Measurements from ENCODE around the gene MCCC1. TPM values are rescaled to one million over a fixed set of nuclear protein-coding genes. Genes with fewer than 3 reads are reported as not detected.

MCCC1 gene
- polyA plus RNA-seq (ENCODE audit: insufficient read length in 3 of 3): 10 to 100 TPM; 53.8 to 73.8 (median 62.0) TPM
- long read RNA-seq, donor 1, transcript MCCC1-201 (19 exons, 2,545 nt): major isoform, 7 of 8 reads
- long read RNA-seq, donor 1, partial matches to known transcripts: 0 of 8 reads
- long read RNA-seq, donor 1, other reads (novel, unspliced or antisense): 0 of 8 reads
- long read RNA-seq, donor 2, transcript MCCC1-201 (19 exons, 2,545 nt): major isoform, 9 of 16 reads
- long read RNA-seq, donor 2, partial matches to known transcripts: 6 of 16 reads
- long read RNA-seq, donor 2, other reads (novel, unspliced or antisense): 0 of 16 reads
- long read RNA-seq, donor 3, transcript MCCC1-201 (19 exons, 2,545 nt): major isoform, 8 of 11 reads
- long read RNA-seq, donor 3, partial matches to known transcripts: 0 of 11 reads
- long read RNA-seq, donor 3, other reads (novel, unspliced or antisense): 0 of 11 reads
- long read RNA-seq, donor 4, transcript MCCC1-201 (19 exons, 2,545 nt): major isoform, 11 of 12 reads
- long read RNA-seq, donor 4, partial matches to known transcripts: 0 of 12 reads
- long read RNA-seq, donor 4, other reads (novel, unspliced or antisense): 0 of 12 reads
- long read RNA-seq, donor 5: 0 reads
- long read RNA-seq, donor 6, partial matches to known transcripts: 0 of 3 reads
- long read RNA-seq, donor 6, other reads (novel, unspliced or antisense): 0 of 3 reads
- long read RNA-seq, donor 7, transcript MCCC1-201 (19 exons, 2,545 nt): major isoform, 9 of 9 reads
- long read RNA-seq, donor 7, partial matches to known transcripts: 0 of 9 reads
- long read RNA-seq, donor 7, other reads (novel, unspliced or antisense): 0 of 9 reads
- long read RNA-seq, donor 8, transcript MCCC1-201 (19 exons, 2,545 nt): major isoform, 9 of 13 reads
- long read RNA-seq, donor 8, partial matches to known transcripts: 0 of 13 reads
- long read RNA-seq, donor 8, other reads (novel, unspliced or antisense): 0 of 13 reads
- long read RNA-seq, donor 9, partial matches to known transcripts: 0 of 3 reads
- long read RNA-seq, donor 9, other reads (novel, unspliced or antisense): 0 of 3 reads
- long read RNA-seq, donor 10, transcript MCCC1-201 (19 exons, 2,545 nt): major isoform, 7 of 9 reads
- long read RNA-seq, donor 10, partial matches to known transcripts: 0 of 9 reads
- long read RNA-seq, donor 10, other reads (novel, unspliced or antisense): 0 of 9 reads
- long read RNA-seq, donor 11, transcript MCCC1-201 (19 exons, 2,545 nt): major isoform, 6 of 6 reads
- long read RNA-seq, donor 11, partial matches to known transcripts: 0 of 6 reads
- long read RNA-seq, donor 11, other reads (novel, unspliced or antisense): 0 of 6 reads
- long read RNA-seq, donor 12, partial matches to known transcripts: 0 of 3 reads
- long read RNA-seq, donor 12, other reads (novel, unspliced or antisense): 0 of 3 reads
- long read RNA-seq, donor 13, transcript MCCC1-201 (19 exons, 2,545 nt): major isoform, 9 of 10 reads
- long read RNA-seq, donor 13, partial matches to known transcripts: 0 of 10 reads
- long read RNA-seq, donor 13, other reads (novel, unspliced or antisense): 0 of 10 reads
- long read RNA-seq, donor 14, partial matches to known transcripts: 0 of 4 reads
- long read RNA-seq, donor 14, other reads (novel, unspliced or antisense): 0 of 4 reads
- long read RNA-seq, donor 15, partial matches to known transcripts: 0 of 2 reads
- long read RNA-seq, donor 15, other reads (novel, unspliced or antisense): 0 of 2 reads
- long read RNA-seq, donor 16, transcript MCCC1-201 (19 exons, 2,545 nt): major isoform, 25 of 47 reads
- long read RNA-seq, donor 16, transcript MCCC1-202 (4 exons, 759 nt): minor isoform, 5 of 47 reads
- long read RNA-seq, donor 16, partial matches to known transcripts: 17 of 47 reads
- long read RNA-seq, donor 16, other reads (novel, unspliced or antisense): 0 of 47 reads

DNA sequence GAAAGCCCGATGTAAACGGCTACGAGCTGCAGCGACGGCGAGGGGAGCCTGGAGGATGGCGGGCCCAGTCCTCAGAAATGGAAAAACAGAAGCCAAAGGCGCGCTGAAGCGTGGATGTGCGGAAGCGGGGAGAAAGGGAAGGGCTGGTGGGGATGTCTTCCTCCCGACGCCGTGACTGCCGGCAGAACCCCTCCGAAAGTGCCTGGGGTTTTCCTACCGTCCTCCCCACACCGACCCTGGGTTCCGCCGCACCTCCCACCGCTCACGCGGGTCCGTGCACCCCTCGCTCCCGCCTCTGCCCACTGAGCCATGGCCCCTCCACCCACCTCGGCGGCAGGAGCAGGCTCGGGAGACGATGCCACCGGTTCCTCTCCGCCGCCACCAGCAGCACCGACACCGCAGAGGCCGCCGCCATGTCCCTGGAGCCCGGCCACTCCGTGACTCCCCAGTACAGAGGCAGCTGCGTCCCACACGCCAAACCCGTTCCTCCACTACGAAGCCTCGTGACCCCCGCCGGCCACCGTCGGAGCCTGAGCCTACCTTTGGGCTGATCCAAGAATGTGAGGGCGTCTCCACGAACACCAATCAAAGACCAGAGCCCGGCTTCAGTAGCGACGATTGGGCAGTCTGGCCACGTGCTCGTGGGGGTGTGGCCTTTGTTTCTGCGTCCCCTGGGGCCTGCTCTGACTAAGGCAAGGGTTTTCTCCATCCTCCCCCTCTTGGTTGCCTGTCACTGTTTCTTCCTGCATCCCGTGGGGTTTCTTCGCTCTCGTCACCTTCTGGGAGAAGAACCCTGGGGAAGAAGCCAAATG is at the start of gene MCCC1:
Gene MCCC1 (minus strand): TSS at position 471 of the 812 bp plus-strand sequence. CDS start 56 bp downstream, at position 415.
- peak; percentile 90 to 98 (median 96) for DNase-seq (ENCODE audit: extremely low read depth in 1 of 11, low read depth in 9 of 11, low spot score in 4 of 11)

DNA sequence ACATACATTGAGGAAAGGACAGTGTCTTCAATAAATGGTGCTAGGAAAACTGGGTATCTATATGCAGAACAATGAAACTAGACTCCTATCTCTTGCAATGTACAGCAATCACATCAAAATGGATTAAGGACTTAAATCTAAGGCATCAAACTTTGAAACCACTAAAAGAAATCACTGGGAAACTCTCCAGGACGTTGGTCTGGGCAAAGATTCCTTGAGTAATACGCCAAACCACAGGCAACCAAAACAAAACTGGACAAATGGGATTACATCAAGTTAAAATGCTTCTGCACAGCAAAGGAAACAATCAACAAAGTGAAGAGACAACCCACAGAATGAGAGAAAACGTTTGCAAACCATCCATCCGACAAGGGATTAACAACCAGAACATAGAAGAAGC is 48.8 kb upstream of the MCCC1 start:
- DNase-seq (ENCODE audit: extremely low read depth in 1 of 11, low read depth in 9 of 11, low spot score in 4 of 11): no peak

DNA sequence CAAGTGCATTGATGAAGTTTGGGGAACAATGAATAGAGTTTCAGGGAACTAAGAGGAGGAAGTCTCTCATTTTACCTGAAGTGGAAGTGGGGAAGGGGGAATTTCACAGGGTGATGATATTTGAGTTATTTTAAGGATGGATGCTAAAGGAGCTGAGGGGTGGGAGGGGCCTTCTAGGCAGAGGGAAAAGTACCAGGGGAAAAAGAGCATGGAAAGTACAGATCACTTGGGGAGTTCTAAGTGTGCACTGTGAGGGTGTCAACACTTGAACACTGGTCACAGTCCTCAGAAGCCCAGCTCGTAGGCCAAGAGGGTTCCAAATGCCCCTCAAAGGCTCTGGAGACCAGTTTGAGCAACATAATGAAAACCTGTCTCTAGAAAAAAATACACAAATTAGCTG is 45.1 kb upstream of the MCCC1 start:
- no peak for DNase-seq (ENCODE audit: extremely low read depth in 1 of 11, low read depth in 9 of 11, low spot score in 4 of 11)

DNA sequence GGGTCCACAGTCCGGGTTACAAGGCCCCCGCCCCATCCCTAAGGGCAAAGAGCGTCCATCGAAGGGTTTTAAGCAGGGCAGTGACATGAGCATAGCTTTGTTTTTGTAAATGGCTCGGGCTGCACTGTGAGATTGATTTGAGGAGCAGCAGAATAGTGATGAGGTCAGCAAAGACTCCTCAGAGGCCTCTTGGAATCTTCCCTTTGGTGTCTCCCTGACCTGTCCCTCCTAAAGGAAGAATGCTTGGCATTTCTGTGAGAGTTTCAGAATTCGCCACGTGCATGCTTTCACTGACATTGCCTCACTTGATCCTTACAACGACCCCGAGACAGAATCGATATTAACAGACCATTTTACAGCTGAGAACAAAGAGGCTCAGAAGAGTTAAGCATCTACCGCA is 42.9 kb upstream of the MCCC1 start:
- no peak for DNase-seq (ENCODE audit: extremely low read depth in 1 of 11, low read depth in 9 of 11, low spot score in 4 of 11)

DNA sequence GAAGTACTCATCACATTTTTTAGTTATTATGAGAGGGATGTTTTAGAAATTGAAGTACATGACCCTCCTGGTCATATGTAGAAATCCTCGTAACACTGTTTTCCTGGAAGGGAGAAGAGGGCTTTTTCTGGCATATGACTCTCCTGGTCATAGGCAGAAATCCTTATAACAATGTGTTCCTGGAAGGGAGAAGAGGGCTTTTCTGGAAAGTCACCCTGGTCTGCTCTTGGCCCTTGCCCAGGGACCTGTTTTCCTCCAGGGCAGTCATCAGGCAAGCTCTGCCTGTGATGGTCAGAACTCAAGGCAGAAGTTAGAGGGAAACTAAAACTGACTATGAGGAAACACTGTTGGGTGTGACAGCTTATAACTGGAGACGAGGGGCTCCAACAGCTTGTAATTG is 35.5 kb upstream of the MCCC1 start:
- no peak for DNase-seq (ENCODE audit: extremely low read depth in 1 of 11, low read depth in 9 of 11, low spot score in 4 of 11)

DNA sequence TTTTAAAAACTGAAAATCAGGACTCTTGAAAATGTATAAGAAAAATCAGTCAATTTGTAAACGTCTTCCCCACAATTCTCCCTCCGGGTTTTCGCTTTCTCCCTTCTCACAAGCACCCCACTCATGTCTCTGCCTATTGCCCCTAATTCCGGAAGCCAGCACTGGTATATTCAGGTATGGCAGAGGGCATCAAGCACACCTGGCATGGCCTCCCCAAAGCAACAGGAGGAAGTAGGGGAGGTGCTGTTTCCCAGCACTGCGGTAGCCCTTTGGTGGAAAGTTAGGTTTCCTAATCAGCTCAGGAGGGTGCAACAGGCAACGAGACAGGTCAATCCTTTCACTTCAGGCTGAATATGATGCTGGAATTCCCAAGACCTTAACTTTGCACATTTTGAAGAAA is 33.1 kb upstream of the MCCC1 start:
- DNase-seq (ENCODE audit: extremely low read depth in 1 of 11, low read depth in 9 of 11, low spot score in 4 of 11): no peak

DNA sequence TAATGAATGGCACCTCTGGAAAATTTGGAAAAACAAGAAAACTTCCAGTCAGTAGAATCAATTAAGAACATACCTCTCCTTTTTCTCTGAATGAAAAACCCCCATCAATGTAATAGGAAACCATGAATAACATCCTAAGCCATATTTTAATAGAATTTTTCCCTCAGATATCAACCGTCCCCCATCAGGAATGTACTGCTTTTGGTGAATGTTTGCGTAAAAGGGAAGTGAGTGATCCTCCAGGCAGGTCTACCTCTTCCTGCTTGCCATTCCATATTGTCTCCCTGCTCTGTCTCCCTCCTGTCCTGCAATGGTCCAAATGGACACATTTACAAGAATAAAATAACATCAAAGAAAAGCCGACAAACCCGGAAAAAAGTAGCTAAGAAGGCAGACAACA is 32.4 kb upstream of the MCCC1 start:
- no peak for DNase-seq (ENCODE audit: extremely low read depth in 1 of 11, low read depth in 9 of 11, low spot score in 4 of 11)

DNA sequence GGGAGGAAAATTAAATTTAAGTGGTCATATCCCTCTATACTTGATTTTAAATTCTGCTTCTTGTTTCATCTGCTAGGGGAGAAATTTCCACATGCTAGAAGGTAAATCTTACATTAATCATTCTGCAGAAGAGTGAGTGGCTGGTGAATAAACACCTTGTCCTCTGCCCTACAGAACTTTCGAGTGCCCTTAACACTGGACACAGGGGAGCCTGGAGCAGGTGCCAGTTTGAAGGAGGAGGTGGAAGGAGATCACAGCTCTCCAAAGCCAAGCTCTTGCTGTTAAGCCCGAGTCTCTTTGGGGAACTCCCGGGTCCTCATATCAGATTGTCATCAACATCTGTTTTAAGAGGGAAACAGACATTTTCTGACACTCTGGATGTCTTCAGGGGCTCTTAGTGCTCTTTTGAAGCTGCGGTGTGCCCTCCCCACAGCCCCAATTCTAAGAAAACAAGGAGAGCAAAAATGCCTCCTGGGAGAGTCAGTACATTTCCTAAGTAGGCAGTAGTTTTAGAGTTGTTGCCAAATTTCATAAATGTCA is 32.0 kb upstream of the MCCC1 start:
- no peak for DNase-seq (ENCODE audit: extremely low read depth in 1 of 11, low read depth in 9 of 11, low spot score in 4 of 11)

DNA sequence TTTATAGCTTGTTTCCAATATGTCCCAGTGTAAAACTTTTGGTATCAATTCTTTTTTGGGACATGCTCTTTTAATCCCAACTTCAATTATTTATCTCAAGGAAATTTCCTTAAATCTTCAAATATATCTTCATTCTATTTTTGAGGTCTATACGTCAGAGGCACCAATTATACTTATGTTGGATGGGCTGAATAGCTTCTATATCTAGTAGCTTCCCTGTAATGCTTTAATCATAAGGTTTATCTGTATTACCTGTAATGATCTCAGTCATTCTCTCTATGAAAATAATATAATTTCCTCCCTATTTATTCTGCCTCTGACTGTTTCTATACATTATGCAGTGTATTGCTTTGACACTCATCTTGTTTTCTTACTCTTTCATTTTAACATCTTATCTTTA is 29.9 kb upstream of the MCCC1 start:
- DNase-seq (ENCODE audit: extremely low read depth in 1 of 11, low read depth in 9 of 11, low spot score in 4 of 11): no peak

DNA sequence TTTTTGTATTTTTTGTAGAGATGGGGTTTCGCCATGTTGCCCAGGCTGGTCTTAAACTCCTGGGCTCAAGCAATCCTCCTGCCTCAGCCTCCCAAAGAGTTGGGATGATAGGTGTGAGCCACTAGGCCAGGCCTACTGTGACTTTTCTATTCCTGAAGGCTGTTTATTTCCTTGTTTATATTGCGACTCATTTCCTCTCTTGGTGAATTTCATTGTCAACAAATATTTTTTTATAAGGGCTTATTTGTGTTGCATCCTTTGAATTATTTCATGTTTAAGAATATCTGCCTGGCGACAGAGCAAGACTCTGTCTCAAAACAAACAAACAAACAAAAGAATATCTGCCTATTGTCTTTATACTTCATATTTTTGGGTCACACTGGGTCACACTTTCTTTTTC is 29.4 kb upstream of the MCCC1 start:
- no peak for DNase-seq (ENCODE audit: extremely low read depth in 1 of 11, low read depth in 9 of 11, low spot score in 4 of 11)

DNA sequence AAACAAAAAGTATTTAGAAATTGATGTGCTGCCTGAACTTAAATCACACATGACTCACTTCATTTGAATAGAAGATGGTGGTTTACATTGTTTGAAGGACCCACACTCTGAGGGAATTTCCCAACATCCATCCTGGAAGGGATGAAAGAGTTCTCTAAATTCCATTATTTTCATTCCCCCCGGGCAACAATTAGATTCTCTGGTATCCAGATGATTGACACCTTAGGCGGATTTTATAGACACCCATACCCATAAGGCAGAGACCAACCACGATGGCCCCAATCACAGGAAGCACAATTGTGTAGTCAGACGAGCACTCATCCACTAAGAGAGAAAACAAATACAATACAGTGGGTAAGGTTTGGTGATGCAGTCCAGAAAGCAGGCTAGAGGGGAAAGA is 24.6 kb upstream of the MCCC1 start:
- DNase-seq (ENCODE audit: extremely low read depth in 1 of 11, low read depth in 9 of 11, low spot score in 4 of 11): no peak

DNA sequence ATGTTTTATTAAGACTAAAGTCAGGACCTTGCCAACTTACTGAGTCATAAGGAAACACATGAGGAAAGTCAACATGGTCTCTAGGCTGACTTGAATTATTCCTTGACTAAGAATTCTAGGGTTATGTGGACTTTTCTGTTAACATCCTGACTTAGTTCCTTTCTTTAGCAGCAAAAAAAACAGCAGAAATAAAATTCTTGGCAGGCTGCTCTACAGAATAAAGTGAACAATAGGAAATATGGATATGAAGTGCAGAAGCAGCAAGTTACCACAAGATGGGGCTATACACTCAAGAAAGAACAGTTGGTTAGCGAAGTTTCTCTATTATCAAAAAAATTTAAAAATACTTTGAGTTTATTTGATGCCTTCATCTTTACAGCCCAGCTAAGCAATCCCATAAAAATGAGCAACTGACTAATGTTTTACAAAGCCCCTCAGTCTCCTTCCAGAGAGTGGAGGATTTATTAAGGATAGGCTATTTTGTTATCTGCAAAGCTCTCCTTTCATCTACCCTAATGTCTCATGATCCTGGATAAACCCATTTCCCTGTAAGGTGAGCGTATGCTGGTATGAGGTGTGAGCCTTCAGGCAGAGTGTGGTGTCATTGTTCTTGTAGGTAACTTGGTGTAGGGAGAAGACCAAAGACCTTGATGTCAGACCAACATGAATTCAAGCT is 23.1 kb upstream of the MCCC1 start:
- peak in 4 of 11 donors; percentile 41 to 49 (median 48) for DNase-seq (ENCODE audit: extremely low read depth in 1 of 11, low read depth in 9 of 11, low spot score in 4 of 11)

DNA sequence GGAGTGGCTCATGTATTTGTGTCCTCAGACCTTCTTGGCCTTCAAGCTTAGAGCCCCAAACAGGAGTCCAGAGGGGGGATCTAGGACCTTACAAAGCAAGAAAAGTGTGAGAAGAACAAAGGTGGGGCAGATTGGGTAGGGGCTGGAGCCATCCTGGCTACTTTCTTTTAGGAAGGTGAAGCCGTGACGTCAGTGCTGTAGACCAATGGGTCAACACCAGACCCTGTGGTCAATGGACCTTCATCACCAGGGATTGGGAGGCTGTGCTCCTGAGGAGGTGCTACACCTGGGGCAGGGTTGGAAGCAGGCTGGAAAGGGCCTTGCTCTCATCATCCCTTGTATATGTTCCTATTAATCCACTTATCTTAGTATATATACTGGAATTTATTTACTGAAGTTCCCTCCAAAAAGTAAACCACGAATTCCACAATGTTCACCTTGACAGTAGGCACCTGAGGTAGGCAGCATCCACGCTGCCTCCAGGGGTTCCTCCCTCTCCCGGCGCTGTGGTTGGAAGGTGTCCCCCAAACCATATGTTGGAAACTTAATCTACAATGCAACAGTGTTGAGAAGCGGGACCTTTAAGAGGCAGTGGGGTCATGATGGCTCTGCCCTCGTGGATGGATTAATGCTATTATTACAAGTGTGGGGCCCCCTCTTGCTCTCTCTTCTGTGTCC is 21.4 kb upstream of the MCCC1 start:
- DNase-seq (ENCODE audit: extremely low read depth in 1 of 11, low read depth in 9 of 11, low spot score in 4 of 11): no peak

DNA sequence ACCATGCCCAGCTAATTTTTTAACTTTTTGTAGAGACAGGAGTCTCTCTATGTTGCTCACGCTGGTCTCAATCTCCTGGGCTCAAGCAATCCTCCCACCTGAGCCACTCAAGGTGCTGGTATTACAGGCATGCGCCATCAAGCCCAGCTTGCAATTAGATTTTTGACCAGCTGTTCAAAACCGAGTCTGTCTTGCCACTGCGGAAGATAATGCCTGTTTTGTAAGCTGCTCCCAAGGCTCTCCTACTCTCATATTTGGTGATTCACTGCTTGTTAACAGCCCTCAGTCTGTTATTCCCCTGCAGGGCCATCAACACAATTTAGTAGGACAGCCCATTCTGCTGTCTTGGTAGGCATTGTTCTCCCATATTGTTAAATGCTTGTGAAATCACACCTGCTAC is 17.8 kb upstream of the MCCC1 start:
- no peak for DNase-seq (ENCODE audit: extremely low read depth in 1 of 11, low read depth in 9 of 11, low spot score in 4 of 11)

DNA sequence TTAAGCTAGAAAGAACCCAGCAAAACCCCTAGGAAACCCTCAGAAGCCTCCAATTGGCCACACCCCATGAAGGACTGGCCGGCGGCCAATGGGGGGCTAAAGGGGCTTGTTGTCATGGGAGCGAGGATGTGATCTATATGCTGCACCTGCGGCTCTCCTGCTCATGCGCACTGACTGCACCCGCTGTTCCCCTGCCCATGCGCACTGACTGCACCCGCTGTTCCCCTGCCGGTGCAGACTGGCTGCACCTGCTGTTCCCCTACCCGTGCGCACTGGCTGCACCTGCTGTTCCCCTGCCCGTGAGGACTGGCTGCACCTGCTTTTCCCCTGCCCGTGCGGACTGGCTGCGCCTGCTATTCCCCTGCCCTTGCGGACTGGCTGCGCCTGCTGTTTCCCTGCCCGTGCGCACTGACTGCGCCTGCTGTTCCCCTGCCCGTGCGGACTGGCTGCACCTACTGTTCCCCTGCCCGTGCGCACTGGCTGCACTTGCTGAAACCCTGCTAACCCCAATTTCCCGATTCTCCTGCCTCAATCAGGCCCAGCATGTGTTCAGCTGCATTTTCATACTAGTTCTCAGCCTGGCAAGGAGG is 16.8 kb upstream of the MCCC1 start:
- peak in 5 of 11 donors; percentile 40 to 74 (median 64) for DNase-seq (ENCODE audit: extremely low read depth in 1 of 11, low read depth in 9 of 11, low spot score in 4 of 11)
